HG03135 (cell line): Measurements from ENCODE around the gene GPR78.
"Not testable (repeated sequence)": the region's sequence is repeated elsewhere in the genome, so short reads cannot be mapped to it uniquely, and the experiment has no call there.

Source experiments
- ATAC-seq: cut with Tn5 transposase; IDR thresholded peaks from one replicate; pipeline ENCODE4 v1.9.1; 2021; ENCODE audit warnings: mild to moderate bottlenecking, moderate library complexity; ENCODE audit not compliant: unreplicated experiment

GPR78 gene

DNA sequence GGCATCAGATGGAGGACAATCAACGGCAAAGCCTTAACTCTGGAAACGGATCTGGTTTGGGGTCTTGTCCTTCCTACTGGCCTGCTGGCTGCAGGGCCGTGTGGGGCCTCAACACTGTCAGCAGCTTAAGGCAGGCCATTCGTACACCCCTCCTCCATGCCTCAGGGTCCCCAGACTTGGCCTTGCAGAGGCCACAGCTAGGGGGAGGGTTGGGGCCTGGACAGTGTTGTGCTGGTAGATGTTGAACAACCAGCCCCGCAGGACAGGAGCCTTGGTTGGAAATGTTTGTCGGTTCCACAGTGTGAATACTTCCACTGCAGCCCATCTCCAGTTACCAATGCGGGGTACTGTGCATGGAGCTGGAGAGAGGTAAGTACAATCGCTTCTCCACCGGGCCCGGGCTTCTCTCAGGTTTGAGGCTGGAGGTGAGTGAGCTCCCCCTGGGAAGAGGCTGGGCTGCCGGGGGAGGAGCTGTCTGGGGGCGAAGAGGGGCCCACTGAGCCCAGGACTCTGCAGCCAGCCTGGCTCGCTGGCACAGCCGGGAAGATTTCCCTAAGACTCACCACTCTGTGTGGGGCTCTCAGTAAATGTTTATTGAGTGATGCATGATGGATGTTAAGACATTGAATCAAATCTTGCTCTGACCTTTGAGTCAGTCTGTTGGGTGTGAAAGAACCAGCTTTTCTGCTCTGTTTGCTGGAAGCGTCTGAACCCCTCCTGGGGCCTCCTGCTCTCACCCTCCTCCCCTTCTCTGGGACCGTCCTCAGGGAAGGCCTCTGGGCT, 19.7 kb upstream of the GPR78 start:
- ATAC-seq = no peak

DNA sequence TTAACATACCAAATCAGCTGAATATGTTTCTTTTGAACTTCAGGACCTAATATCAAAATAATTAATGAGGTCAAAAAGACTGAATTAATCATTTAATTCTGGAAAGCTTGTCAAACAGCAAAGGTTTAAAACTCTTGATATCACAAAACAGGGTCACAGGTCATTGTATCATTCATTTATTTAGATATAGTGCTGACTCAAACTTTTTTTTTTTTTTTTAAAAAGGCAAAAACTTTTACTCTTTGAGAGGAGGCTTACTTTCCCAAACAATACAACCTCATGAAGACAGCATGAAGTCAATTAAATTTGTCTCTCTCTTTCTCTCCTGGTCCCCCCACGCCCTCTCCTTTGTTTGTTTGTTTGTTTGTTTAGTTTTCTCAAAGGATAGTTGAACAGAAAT, 15.6 kb upstream of the GPR78 start:
- ATAC-seq = no peak

DNA sequence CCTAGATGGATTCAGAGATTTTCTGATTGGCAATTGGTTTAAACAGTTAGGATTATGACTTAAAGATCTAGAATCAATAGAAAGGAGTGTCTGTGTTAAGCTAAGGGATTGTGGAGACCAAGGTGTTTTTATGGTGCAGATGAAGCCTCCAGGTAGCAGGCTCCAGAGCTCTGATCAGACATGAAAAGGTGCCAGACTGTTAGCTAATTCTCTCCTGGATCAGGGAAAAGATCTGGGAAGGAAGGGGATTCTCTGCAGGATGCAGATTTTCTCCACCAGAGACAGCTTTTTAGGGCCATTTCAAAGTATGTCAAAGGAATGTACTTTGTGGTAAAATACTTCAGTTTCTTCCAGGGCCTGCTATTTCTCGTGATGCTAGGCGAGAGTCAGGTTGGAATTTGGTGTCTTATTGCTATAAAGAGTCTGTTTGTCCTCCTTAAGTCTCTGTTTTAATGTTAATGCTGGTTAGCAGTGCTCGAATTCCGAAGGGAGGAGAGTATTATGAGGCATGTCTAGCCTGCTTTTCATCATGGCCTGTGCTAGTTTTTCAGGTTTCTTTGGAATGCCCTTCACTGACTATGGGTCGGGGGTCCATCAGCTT, 12.0 kb upstream of the GPR78 start:
- no peak for ATAC-seq

DNA sequence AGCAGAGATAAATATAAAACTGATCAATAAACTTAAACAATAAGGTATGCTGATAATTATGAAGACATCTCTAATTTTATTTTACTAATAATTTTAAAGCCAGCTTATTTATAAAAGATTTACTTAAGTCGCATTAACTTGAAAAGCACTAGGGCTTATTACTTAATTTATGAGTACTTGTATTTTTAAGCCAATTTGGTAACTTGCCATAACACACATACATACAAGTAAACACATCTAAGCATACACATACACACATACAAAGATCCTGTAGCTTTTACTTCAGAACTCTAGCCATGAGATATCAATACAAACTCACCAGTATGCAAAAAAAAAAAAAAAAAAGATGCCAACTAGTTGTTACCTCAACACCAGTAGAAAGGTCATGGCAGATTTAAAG, 10.0 kb upstream of the GPR78 start:
- no peak for ATAC-seq

DNA sequence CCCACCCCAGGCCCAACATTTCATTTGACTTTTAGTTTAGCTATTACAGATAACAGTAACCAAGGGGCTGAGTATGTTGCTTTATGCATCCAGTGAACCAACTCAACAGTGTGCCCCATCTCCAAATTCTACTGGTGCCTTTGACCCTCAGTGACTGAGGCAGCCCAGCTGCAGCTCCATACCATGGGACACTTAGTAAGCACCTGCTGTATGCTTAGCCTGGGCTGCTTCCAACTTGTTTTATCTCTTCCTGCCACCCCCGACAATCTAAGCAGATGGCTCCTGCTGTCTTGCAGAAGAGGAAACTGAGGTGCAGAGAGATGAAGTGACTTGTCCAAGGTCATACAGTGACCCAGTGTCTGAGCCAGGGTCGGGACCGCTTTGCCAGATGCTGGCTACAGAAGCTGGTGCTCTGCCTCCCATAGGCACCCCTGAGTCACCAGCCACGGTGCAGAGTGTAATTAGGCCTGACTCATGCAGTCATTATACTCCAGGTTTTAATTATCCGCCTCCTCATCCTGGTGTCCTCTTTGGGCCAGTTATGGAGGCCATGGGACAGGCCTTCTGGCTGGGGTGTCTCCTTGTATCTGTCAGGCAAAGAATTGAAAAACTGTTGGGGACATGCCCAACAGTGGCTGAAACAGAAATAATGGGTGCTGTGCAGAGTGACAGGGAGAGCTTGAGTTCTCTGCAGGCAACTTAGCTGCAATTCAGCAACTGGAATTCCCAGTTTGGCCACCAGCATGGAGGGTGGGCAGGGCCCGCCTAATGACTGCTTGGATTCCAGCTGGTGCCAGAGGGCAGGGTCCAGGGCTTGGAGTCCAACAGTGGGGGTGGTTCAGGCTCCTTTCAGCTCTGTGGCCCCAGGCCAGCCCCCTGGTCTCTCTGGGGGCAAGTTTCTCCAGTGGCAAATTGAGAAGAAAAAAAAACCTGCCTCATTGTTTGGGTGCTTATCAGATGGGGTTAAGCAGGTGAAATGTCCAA, 8.2 kb upstream of the GPR78 start:
- no peak for ATAC-seq

DNA sequence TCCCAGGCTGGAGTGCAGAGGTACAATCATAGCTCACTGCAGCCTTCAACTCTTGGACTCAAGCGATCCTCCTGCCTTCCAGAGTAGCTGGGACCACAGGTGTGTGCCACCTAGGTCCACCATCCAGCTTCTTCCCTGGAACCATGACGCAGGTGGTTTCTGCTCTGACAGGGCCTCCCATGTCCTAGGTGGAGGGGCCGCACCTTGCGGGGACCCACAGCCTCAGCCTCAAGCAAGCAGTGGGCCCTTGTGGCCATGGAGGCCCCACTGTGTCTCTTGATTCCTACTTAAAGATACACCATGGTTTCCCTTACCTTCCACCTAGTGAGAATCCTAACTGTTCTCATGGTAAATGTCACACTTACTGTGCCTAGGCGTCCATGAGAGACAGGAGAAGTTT, 6.9 kb upstream of the GPR78 start:
- ATAC-seq = no peak

DNA sequence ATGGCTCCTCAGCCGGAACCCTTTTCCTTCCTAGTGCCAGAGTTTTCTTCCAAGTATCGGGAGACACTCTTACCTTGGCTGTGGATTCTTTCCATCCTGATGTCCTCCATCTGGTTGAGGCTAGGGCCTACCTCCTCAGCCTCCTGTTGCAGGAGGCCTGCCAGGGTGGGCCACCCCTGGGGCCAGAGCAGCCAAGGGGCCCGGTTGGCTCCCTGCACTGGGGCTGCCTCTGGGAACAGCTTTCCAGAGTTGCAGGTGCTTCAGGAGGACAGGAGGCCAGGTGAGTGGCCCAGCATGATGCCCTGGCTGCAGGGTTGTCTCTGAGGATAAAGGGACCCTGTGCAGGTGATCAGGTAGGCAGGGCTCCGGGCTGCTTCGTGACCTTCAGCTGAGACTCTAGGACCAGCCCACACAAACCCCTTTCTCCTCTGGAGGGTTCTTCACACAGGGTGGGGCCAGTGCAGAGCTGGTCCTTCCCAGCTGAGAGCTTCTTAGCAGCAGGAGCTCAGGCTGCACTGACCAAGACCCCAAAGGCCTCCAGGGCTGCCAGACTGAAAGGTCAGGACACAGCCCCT, 5.3 kb upstream of the GPR78 start:
- no peak for ATAC-seq

DNA sequence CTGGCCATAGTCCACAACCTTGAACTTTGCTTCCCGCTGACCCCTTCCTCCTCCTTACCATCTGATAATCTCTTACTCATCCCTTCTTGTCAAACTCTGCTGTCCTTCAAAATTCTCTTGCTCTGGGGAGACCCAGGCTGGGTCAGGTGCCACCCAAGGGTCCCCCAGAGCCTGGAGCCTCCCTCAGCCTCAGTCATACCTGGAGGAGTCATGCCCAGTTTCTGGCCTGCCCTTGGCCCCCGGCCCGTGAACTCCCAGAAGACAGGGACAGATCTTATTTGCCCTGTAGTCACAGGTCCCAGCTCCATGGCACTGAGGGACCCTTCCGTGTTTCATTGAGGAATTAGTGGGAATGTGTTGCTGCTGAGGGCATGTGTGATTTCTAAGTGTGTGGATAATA, 4.7 kb upstream of the GPR78 start:
- no peak for ATAC-seq

DNA sequence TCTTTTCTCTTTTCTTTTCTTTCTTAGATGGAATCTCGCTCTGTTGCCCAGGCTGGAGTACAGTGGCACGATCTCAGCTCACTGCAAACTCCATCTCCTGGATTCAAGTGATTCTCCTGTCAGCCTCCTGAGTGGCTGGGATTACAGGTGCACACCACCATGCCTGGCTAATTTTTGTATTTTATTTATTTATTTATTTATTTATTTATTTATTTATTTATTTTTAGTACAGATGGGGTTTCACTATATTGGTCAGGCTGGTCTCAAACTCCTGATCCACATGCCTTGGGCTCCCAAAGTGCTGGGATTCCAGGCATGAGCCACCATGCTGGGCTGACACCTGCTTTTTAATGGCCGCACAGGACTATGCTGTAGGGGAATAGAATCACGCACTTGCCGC, 3.6 kb upstream of the GPR78 start:
- not testable (repeated sequence) for ATAC-seq

DNA sequence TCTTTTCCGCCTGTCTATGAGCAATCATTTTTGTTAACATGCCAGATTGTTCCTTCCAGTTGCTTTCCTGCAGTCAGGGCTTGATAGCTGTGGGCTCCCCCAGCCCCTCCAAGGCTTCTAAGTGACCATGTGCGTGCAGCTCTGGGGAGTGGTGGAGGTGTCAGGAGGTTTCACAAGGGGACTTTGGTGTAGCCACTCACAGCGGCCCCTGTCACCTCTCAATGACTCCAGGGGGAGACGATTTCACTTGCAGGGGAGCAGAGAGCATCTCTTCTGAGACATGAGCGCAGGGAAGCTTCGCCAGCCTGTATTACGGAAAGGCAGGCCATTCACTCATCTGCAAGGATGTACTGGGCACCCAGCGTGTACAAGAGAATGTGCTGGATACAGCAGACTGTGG, 3.1 kb upstream of the GPR78 start:
- ATAC-seq = no peak

DNA sequence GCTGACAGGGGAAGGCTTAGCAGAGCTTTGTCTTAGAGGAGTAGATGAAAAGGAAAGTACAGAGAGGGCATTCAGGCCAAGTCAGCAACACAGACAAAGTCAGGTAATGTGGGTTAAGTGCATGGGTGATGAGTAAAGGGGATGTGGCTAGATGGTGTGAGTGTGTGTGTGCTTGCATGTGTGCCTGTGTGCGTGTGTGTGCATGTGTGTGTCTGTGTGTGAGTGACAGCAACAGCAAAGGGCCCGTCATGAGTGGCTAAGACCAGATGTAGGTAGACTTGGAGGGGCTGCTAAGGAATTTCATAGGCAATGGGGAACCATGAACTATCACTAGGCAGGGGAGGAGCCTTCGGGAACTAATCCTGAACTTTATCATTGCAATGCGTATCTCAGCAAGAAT, 2.2 kb upstream of the GPR78 start:
- ATAC-seq = no peak

DNA sequence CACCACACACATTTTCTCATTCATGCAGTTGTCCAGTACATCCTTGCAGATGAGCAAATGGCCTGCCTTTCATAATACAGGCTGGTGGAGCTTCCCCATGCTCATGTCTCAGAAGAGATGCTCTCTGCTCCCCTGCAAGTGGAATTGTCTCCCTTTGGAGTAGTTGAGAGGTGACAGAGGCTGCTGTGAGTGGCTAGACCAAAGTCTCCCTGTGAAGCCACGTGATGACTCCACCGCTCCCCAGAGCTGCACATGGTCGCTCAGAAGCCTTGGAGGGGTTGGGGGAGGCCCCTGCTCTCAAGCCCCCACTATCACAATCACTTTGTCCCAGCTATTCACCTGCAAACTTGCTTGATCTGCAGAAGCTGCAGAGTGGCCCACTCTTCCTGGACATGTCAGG, 1.5 kb upstream of the GPR78 start:
- ATAC-seq = no peak

DNA sequence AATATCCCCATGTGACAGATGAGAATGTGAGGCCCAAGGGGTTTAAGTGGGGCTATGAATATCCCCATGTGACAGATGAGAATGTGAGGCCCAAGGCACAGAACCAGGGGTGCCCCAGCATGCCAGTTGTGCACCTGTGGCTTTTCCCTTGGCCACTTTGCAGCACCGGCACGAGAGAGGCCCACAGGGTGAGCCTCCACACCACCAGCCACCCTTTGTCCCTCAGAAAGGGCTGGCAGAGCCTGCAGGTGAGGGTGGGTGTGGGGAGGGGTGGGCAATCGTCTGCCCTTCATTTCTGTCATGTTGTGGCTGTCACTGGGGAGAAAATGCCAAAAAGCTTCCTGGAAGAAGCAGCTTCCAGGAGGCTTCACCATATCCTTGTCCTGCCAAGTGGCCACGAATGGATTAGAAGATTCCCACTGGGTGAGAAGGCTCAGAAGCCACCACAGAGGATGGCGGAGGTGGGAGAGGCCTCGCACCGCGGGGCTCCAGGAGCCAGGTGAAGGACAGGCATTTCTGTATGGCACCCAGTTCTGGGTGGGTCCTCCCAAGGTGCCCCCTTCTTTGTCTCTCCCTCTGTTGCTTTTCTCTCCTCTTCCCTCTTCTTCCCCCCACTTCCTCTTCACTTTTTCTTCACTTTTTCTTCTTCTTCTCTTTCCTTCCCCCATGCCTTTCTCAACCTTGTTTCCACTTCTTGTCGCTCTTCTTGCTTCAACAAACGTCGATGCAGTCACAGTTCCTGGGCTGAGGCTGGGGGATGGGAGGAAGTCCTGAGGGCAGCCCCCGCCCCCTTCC, 469 bp upstream of the GPR78 start:
- ATAC-seq = no peak

DNA sequence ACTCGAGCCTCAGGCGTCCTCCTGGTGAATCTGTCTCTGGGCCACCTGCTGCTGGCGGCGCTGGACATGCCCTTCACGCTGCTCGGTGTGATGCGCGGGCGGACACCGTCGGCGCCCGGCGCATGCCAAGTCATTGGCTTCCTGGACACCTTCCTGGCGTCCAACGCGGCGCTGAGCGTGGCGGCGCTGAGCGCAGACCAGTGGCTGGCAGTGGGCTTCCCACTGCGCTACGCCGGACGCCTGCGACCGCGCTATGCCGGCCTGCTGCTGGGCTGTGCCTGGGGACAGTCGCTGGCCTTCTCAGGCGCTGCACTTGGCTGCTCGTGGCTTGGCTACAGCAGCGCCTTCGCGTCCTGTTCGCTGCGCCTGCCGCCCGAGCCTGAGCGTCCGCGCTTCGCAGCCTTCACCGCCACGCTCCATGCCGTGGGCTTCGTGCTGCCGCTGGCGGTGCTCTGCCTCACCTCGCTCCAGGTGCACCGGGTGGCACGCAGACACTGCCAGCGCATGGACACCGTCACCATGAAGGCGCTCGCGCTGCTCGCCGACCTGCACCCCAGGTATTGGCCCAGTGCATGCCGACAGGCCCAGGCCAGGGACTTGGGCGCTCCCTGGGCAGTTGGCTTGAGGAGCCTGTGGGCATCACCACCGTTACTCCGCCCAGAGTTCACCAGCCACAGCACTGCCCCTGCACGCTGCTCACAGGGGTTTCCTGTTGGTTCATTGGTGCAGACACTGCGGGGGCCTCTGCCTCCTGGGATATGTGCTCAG, 1.1 kb downstream of the GPR78 start:
- ATAC-seq = no peak

DNA sequence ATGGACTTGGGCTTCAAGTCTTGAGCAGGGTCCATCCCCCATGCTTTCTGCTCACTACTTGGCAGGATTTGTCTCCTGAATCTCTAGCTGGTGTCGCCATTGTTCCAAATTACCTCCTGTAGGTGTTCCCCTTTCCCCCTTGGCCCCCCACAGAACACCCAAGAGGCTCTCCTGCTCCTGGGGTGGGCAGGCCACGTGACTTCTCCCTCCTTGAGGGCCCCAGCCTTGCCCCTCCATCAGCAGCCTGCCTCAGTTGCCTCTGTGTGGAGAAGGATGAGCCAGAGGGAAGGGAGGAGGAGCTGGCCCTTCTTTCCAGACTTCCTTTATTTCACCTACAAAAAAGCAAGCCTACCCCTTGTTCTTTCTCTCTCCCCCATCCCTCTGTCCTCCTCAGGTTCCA, 1.8 kb downstream of the GPR78 start:
- no peak for ATAC-seq

DNA sequence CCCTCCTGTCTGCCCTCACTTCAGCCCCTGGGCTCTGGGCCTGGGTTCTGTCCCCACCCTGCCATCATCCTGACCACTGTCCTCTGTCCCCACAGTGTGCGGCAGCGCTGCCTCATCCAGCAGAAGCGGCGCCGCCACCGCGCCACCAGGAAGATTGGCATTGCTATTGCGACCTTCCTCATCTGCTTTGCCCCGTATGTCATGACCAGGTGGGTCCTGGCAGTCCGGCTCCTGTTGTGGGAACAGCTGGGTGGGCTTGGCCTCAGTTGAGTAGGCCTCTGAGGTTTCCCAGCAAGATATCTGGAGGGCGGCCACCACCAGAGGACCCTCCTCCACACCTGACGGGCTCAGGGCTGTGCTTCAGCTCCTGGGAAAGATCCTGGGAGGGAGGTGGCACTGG, 2.2 kb downstream of the GPR78 start:
- no peak for ATAC-seq

DNA sequence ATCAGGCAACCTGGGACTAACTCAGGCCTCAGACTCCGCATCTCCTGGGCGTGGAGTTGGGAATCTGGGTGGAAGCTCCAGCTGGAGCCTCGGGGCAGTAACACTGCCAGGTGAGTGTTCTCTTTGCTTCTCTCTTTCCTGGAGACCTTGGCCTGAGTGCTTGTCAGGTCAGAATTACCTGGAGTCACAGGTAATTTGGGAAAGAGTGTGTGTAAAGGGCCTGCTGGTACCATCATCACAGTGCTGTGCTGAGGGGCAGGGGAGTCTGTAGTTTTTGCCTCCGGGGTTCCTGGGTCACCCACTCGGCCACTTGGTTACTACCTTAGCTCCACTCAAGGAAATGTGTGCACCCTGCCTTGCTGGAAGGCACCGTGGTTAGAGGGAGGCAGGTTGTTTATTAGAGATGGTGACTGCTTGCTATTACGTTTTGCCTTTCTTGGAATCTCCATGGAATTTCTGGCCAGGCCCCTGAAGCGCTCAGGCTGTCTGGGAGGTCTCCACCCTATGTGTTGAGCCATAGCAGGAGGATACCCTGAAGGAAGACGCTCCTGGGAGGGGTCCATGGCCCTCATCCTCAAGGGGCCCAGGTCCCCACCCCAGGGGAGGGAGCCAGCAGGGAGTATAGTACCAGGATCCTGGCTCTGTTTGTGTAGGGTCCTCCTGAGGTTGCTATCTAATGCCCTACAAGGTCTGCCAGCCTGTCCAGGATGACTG, 2.9 kb downstream of the GPR78 start:
- no peak for ATAC-seq

DNA sequence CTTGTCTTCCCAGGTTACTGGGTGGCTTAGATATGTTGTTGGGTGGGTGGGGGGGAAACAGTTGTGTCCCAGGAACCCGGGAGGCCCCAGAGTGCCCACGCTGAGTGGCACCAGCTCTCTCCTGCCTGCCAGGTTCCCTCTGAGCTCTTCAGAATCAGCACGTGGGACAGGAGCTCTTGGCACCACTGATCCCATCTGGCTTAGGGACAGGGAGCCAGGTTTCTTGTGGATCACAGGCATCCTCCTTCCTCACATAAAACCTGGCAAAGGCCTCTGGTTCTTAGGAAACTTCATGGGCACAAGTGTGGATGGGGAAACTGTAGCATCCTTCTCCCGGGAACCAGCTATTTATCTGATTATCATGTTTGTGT, 3.4 kb downstream of the GPR78 start:
- no peak for ATAC-seq

DNA sequence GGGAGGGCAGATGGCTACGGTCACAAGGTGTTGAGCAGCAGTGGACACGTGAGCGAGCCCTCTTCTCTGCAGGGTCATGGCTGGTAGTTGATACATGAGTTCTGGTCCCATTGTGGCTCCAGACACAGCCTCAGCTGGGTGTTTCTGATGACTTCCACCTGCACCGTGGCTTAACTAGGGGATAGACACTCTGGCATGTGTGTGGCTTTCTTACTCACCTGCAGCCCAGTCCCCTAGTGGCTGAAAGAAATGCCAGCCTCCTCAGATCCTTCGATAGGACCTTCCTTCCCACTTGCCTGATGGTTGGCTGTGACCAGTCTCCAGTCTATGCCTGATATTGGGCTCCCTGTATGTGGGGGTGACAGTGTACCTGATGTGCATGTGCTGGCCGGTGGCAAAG, 5.0 kb downstream of the GPR78 start:
- no peak for ATAC-seq
